HG03196 (cell line): ENCODE measurements around the gene SLC6A11.

ENCODE experiments used
- ATAC-seq: cut with Tn5 transposase; IDR thresholded peaks from one replicate; pipeline ENCODE4 v1.9.1; 2021; ENCODE audit not compliant: unreplicated experiment

The SLC6A11 gene

DNA sequence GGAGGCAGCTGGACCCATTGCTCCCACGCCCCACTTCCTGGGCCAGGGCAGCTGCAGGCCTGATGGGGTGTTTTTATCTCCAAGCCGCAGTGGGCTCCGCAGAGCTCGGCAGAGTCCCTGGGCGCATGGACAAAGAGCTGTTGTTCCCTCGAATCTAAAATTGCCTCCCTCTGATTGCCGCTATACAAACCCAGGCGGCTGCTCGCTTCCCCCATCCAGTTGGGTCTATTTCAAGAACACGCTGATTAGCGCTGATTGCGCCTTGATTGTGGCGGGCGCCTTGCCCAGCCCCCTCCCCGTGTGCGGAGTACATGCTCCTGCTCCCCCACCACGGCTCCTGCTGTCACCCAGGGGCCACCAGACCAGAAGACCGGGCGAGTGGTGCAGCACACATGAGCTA, 133.2 kb downstream of the SLC6A11 start:
- no peak for ATAC-seq

DNA sequence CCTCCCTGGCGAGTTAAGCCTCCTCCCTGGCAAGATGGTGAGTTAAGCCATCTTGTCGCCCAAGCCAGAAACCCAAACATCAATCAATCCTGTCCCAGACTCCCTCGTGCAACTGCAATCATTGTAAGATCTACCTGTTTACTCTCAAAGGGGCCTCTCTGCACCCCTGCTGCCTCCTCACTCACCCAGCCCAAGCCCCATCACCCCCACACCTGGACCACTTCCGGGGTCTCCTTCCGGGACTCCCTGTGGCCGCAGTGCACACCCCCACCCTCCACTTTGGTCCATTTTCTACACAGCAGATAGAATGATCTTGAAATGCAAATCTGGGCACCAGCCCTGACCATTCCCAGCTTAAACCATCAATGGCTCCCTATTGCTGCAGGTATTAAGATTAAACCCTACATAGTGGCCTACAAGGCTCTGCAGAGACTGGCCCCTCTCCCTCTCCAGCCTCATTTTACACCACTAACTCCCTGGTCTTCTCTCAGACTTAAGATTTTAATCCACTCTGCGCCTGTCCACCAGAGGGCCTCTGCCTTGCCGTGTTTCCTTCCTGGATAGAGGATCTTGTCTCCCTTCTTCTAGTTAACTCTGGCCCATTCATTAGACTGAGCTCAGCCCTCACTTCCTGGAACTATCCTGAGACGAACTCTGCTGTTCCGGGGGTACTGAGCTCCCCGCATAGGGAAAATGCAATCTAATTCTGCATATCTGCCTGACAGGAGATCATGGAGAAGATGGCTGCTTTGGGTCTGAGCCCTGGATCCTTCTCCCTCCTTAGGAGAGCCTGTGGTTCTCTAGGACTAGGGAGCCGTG, 134.7 kb downstream of the SLC6A11 start:
- no peak for ATAC-seq

DNA sequence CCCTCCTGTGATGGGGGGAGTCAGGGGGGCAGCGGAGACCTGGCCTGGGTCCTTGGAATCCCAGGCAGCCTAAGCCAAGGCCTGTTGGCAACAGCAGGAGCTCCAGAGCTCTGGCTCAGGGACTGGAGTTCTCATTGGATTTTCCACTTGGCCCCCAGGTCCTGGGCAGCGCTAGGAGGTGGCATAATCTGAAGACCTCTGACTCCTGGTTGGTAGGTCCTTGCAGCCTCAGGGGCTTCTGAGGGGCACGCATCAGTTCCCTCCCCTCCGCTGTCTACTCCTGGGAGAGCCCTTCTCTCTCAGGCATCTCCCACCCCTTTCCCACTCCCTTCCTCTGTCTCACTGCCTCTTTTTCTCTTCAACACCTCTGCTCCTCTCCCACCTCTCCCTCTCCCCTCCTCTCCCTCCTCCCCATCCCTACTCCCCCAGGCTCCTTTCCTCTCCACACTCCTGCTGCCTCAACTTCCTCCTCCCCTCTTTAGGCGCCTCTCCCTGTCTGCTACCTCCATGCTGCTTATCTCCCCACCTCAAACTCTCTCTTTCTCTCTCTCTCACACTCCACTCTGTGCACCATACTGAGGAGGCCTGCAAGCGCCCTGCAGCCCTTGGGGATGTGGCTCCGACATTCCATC, 135.4 kb downstream of the SLC6A11 start:
- ATAC-seq, result no peak

DNA sequence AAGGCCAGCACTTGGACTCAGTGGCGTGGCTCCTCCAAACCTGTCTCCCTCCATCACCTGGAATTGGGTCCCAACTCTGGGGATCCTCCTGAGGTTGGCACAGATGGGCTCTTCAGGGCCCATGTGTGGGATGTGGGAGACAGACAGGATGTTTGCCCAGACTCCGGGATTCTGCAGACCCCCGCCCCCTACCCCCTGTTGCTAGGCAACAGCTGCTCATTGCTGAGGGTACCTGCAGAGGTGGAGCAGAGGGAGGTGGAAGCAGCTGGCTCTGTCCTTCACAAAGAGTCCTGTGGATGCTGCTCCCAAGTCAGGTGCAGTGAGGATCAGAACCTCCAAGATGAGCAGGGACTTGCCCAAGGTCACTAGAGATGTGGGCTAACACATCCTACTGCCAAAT, 136.5 kb downstream of the SLC6A11 start:
- no peak for ATAC-seq

DNA sequence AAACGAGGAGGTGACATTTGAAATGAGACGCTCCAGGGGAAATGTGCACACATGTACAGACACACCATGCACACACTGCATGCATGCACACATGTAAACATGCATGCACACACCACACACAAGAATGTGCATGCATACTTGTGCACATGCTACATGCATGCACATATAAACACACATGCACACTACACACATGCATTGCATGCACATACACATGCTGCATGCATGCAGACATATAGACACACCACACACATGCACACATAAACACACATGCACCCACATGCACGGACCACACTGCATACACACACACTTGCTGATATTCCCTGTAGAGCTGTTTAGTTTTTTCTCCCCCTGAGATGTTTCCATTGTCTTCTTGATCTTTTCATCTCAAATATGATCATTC, 138.7 kb downstream of the SLC6A11 start:
- ATAC-seq, result no peak

DNA sequence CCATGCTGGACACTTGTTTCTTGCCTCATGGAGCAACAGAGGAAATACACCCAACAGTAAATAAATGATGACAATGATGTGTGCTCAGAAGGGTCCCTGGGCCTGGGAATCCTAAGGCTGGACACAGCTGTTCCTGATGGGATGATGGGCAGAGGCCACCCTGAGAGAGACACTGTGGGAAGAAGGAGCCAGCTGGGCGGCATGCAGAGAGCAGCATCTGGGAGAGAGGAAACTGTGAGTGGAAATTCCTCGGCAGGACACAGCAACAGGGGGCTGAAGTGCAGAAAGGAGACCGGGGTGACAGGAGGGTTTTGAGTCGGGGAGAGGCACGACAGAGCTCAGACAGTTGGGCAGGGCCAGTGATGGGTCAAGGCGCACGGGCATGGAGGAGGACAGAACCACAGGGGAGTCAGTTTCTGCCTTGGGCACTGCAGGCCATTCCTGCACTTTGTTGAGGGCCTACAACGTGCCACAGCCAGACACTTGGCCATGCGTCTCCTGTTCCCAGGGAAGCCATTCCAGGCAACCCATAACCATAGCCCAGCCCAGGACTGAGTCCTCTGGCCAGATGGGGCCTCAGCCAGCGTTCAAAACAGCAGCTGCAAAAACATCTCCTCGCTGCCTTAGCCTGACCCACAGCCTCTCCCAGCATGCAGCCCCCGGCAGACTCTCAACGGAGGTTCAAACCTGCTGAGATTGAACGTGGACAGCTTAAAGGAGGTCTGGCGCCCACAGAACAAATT, 139.9 kb downstream of the SLC6A11 start:
- no peak for ATAC-seq

DNA sequence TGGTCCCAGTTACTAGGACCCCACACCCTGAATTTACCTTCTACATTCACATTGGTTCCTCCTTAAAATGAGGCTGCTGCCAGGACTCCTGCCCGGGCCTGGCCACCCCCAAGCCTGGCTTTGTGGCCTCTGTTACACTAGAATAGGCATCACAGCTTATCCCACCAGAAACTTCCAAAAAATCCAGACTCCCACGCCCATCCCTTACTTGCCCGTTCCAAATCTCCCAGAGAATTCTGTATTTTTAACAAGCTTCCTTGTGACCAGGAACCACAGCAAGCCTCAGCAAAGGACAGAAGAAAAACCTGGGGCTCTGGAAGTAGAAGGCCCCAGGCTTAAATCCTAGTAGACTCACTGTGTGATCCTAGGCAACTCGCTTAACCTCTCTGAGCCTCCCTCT, 140.5 kb downstream of the SLC6A11 start:
- no peak for ATAC-seq

DNA sequence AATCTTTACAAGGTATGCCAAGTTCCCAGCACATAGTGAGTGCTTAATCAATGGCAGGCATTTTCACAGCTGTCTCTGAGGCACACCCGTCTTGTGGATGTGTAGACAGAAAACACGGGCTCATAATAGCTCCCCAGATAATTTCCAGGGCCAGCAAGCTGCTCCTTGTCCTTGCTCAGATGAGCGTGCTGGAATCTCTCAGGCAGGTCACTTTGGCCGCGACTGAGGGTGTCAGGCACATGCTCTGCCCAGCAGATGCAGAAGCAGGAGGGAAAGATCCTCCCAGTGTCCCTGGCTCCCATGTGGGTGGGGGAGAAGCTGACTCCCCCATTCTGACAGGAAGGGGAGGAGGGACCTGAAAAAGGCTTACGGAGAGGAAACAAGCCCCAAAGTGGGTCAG, 141.0 kb downstream of the SLC6A11 start:
- ATAC-seq, result no peak

DNA sequence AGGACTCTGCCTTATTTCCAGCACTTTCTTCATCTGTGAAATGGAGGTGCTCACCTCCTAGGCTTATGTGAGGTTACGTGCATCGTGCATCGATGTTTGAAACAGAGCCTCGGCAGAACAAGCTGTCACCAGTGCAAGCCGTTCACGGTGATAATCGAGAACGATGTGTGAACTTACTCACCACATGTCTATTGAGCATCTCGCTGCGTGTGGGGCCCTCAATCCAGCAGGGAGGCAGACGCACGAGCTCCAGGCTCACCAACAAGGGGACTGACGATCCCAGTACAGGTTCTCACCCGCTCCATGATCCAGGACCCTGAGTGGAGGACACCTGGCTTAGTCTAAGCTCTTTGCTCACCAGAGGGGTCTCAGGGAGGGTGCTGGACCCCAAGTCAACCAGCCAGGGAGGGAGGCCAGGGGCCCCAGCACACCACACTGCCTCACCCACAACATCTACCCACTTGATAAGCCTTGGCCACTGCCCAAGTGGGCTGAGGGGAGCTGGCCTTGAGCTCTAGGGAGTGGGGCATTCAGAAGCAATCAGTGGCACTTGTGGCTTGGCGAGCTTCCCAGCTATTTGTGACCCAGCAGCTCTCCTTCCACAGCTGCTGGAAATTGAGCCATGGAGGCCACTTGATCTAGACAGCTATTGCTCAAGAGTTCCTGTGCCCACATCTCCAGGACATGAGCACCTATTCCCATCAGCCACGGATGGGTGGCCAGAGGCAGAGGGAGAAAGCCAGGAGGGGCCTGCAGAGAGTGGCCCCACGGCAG, 142.1 kb downstream of the SLC6A11 start:
- no peak for ATAC-seq

DNA sequence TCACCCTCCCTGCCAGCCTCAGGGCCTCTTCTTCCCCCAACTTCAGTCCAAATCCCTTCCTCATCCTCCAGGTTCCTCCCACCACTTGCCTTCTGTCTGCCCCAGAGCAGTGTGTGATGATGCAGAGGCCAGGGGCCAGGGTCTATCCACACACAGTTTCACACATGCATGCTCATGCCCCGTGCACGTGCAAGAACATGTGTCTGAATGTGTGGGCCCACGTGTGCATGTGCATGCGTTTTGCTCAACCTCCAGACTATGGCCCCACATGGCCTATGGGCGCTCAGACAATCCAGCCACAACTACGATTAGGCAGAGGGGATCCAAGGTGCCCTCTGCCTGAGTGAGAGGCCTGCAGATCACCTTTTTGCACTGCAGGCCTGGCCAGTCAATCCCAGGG, 144.2 kb downstream of the SLC6A11 start:
- ATAC-seq, result no peak

DNA sequence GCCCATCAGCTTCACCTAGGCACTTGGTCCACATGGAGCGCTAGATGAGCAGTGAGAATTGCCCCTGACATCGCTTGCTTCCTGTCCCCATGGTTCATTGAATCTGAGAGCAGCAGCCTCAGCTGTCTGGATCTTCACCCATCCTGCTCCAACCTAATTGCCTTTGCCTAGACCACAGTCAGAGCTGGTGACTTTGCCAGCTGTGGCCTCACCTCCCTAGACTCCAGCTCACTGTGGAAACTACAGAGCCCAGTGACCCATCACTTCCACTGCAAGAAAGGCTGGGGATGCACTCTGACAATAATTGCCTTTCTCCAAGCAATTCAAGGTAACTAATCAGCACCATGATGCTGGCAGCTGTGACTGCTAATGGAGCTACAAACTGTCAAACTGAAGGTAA, 145.9 kb downstream of the SLC6A11 start:
- ATAC-seq, result no peak

DNA sequence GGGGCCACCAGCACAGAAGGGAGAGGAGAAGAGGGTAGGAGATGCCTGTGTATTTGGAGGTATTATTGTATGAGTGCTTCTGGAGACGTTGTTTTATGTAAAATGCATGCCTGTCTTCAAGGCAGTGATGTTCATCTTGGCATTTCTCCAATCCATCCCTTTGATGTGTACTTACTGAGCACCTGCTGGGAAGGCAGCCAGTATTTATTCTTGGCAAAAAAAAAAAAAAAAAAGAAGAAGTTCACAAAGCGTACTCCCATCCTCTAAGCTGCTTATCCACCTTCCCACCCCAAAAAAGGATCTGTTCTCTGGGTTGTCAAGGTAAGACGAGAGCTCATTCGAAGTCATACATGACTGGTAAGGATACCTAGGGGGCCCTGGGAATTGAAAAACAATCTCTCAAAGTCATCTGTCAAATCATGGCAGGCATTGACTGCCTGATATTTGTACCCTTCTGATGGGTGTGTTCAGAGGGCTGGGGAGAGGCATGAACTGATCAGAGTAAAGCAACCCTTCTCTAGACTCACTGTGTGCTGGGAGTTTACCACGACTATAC, 146.5 kb downstream of the SLC6A11 start:
- no peak for ATAC-seq

DNA sequence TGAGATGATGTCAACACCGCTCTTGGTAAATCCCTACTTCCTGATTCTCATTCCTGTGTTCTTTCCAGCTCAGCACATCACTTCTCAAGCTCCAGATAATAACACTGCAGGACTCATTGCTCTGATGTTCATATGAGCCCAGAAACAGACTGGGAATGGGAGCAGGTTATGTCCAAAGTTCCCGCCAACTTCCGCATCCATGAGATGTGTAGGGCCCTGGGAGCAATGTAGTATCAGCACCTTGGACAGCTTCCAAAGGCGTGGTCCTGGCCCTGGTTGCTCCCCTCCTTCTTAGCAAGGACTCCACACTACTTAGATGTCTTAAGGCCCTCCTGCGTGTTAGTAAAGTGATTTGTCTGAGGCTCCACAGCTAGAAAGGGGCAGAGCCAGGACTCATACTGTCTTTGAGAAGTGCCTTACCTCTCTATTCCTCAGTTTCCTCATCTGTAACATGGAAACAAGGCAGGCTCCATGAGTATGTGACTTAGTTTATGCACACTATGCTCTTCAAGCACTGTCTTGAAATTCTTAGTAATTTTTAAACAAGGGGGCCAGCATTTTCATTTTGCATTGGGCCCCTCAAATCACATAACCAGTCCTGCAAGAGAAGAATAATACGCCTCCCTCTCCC, 148.6 kb downstream of the SLC6A11 start:
- ATAC-seq, result no peak

DNA sequence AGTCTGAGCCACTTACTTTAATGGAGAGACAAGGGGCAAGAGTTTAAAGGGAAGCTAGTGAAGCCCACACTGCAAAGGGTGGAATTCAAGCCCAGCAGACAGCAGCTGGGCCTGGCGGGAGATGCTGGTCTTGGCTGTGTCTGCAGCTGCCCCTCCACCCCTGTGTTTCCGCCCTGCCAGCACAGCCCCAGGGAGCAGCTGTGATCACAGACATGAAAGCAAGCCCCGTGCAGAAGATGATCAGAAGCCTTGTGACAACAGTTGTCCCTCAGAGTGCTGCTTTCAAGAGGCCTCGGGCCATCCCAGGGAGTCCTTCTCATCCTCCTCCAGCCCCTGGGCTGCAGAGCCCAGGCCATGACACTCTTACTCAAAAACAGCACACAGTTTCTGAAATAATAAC, 152.4 kb downstream of the SLC6A11 start:
- ATAC-seq, result no peak

DNA sequence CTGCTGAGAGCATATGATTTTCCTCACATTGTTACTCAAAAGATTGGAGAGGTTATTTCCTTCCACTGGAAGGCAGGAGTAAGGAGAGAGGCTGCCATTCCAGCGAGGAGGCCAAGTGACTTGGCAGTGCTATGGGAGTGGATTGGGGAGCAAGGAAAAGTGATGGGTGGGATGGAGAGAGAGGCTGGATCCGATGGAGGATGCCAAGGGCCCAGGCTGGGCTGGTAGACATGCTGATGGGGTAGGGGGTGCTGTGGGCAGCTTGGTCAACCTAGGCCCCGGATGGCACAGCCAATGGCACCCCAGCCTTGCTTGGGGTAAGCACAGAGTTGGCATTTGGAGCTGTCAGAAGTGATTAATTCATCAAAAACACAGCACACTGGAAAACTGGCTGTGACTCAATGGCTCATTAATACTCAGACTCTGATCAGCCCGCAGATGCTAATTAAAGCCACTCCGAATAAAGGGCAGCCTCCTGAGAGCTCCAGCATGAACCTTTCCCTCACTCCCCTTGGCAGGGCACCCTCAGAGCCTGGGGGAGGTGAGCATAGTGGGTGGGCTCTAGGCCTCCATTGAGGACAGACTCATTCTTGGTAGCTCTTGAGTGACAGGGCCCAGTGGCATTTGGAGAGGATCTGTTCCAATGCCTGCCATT, 154.4 kb downstream of the SLC6A11 start:
- ATAC-seq, result no peak

DNA sequence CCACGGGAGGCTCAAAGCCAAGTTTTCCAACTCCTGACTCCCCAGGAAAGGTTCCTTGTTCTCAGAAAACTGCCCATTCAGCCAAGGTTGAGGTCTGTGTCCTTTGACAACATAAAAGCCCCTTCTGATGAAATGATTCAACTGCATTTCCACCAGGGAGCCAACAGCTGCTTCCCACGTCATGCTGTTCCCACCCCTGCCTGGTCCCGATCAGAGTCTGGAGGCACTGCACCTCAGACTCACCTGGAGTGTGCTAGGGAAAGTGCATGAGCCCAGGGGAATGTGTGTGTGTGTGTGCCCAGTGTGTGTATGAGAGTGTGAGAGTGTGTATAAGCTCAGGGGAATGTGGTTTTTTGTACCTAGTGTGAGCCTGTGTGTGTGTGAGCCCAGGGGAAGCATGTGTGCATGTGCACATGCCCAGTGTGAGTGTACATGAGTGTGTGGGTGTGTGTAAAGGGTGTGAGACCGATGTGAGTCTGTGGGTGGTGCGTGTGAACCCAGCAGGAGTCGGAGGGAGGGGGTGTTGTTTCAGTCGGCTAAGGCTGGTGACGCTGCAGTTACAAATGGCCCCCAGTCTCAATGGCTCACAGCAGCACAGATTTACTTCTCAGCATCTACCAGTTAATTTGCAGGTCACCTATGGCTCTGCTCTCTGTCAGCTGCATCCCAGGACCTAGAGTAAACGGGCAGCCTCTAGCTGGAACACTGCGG, 156.2 kb downstream of the SLC6A11 start:
- ATAC-seq, result no peak

DNA sequence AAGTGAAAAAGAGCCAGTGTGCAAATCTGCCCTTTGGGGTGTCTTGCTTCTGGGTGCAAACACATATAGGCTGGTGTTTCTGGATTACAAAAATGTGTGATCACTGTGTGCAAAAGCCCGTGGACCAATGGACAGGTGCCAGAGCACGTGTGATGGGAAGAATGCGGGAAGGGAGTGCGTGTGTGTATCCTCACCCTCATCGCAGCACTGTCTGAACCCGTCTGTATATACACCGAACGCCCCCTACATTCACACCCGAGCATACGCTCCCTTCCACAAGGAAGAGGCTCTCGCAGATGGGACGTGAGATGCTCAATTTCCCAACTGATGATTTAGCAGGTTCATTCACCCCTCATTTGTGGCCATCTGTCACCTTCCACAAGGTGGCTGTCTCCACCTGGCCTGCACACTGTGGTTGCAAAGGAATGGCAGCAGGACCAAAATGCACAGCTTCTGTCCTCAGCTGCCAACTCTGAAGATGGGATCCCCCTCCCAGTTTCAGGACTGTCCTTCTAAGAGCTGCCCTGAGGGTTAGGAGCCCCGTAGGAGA, 157.1 kb downstream of the SLC6A11 start:
- ATAC-seq, result no peak

DNA sequence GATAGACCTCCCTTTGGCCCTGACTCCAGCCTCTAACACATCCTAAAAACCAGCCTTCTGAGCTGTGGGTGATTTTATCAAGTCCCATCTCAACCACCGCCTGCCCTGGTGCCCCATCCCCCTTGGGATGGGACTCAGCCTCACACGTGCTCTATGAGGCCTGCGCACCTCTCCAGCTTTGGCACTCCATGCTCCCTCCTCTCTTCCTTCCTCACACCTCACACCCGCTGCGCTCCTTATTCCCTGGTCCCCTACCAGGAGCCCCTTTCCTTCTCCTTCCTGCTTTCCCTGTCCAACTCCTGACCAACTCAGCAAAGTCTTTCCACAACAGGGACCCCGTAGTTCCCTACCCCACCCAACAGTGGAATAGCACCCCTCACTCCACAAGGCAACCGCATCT, 158.1 kb downstream of the SLC6A11 start:
- ATAC-seq, result no peak

DNA sequence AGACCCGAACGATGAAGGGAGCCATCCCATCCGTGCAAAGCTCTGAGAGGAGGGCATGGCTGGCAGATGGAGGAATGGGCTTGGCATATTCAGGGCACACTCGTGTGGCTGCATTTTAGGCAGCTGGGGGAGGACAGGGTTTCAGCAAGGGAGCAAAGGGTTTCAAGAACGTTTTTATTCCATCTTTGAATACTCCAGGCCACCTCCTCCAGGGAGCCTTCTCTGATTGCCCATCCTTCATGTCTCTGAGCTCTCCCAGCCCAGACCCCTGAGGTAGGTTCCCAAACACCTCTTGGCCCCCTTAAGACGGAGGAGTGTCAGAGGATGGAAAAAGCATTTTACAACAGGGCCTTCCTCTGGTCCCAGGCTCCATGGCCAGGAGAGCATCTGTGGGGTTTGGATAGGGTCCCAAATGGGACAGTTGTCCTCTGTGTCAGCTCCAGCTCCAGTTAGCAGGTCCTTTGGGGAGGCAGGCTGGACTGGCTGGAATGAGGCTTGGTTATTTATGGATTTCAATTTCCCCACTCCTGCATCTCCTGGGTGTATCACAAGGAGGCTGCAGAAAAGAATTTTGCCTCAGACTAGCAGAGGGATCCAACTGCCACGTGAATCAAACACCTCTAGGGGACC, 158.8 kb downstream of the SLC6A11 start:
- no peak for ATAC-seq
